ENCODE data around the gene ZNF385D. TPM values are rescaled to one million over a fixed set of nuclear protein-coding genes. Genes with fewer than 3 reads are reported as not detected.

ZNF385D gene
- total RNA-seq, 1 donor from 2014 or later, result under 0.01 TPM

DNA sequence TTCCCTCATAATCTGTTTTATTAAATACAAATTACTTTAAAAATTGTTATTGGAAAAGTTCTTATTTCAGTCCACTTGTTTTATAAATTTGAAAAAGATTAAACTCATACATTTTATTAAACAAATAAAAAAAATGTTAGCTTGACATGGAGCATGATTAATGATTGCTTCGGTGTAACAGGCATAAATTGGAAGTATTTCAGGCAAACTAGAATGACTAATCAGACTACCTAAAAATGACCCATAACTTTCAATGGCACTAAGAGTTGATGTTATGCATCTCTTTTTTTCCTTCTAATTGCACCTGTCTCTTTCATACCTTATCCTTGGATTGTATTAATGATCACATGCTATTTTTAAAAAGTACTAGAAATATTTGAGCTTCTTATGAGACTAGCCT, 343.3 kb downstream of the ZNF385D start:
- no peaks in the 10 kb centered on the region for H3K36me3 ChIP-seq (ENCODE audit: control insufficient read depth, insufficient read depth, low read length)
- H3K27me3 ChIP-seq (ENCODE audit: control insufficient read depth, insufficient read depth, low read length), result no peaks in the 10 kb centered on the region
- FAIRE-seq, result no peak
- peak; percentile 54 for DNase-seq (ENCODE audit: low read depth)
- no peak overlapping the region for H3K4me3 ChIP-seq (ENCODE audit: low read depth, low read length)
- TF ChIP-seq, protein P1, sequence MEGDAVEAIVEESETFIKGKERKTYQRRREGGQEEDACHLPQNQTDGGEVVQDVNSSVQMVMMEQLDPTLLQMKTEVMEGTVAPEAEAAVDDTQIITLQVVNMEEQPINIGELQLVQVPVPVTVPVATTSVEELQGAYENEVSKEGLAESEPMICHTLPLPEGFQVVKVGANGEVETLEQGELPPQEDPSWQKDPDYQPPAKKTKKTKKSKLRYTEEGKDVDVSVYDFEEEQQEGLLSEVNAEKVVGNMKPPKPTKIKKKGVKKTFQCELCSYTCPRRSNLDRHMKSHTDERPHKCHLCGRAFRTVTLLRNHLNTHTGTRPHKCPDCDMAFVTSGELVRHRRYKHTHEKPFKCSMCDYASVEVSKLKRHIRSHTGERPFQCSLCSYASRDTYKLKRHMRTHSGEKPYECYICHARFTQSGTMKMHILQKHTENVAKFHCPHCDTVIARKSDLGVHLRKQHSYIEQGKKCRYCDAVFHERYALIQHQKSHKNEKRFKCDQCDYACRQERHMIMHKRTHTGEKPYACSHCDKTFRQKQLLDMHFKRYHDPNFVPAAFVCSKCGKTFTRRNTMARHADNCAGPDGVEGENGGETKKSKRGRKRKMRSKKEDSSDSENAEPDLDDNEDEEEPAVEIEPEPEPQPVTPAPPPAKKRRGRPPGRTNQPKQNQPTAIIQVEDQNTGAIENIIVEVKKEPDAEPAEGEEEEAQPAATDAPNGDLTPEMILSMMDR (IDR thresholded peaks at IDR 0.05; ENCODE audit: insufficient read depth, low read length, severe bottlenecking), result no peak

GRCh38 chr3:21405671-21406667, 345.0 kb downstream of the ZNF385D start:
- H3K27me3 ChIP-seq (ENCODE audit: control insufficient read depth, insufficient read depth, low read length), result no peaks in the 10 kb centered on the region
- H3K4me3 ChIP-seq (ENCODE audit: low read depth, low read length), result no peak overlapping the region
- DNase-seq (ENCODE audit: low read depth) (no peak), FAIRE-seq (no peak)
- TF ChIP-seq, protein P1 (IDR thresholded peaks at IDR 0.05; ENCODE audit: insufficient read depth, low read length, severe bottlenecking), result no peak
- H3K36me3 ChIP-seq (ENCODE audit: control insufficient read depth, insufficient read depth, low read length), result no peaks in the 10 kb centered on the region

GRCh38 chr3:21398461-21398860, 352.5 kb downstream of the ZNF385D start:
- Histone ChIP-seq H3K4me3 (ENCODE audit: low read depth, low read length) (no peak overlapping the region), H3K36me3 (ENCODE audit: control insufficient read depth, insufficient read depth, low read length) (no peaks in the 10 kb centered on the region), H3K27me3 (ENCODE audit: control insufficient read depth, insufficient read depth, low read length) (no peaks in the 10 kb centered on the region)
- DNase-seq (ENCODE audit: low read depth) (no peak), FAIRE-seq (no peak)
- TF ChIP-seq, protein P1 (IDR thresholded peaks at IDR 0.05; ENCODE audit: insufficient read depth, low read length, severe bottlenecking), result no peak

GRCh38 chr3:21393683-21394311, 357.2 kb downstream of the ZNF385D start:
- no peak for DNase-seq (ENCODE audit: low read depth)
- H3K27me3 ChIP-seq (ENCODE audit: control insufficient read depth, insufficient read depth, low read length), result no peaks in the 10 kb centered on the region
- FAIRE-seq, result no peak
- H3K4me3 ChIP-seq (ENCODE audit: low read depth, low read length), result no peak overlapping the region
- no peaks in the 10 kb centered on the region for H3K36me3 ChIP-seq (ENCODE audit: control insufficient read depth, insufficient read depth, low read length)
- TF ChIP-seq, protein P1 (IDR thresholded peaks at IDR 0.05; ENCODE audit: insufficient read depth, low read length, severe bottlenecking), result no peak

DNA sequence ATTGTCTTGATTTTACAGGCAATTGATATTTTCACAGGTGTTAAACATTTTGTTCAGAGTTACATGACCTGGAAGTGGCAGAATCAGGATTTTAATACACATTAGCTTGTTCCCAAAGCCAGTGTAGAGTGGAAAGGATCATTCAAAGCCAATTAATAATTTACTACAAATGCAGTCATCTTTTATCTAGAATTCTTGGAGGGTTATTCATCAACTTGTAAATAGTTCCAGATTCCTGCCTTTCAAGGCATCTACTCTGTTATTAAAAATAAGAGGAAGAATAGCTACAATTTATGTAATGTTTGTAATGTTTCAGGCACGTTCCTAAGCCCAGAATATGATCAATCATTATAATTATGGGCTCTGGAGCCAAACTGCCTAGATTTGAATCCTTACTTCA, 358.5 kb downstream of the ZNF385D start:
- no peak for DNase-seq (ENCODE audit: low read depth)
- TF ChIP-seq, protein P1 (IDR thresholded peaks at IDR 0.05; ENCODE audit: insufficient read depth, low read length, severe bottlenecking), result no peak
- Histone ChIP-seq H3K4me3 (ENCODE audit: low read depth, low read length) (no peak overlapping the region), H3K36me3 (ENCODE audit: control insufficient read depth, insufficient read depth, low read length) (no peaks in the 10 kb centered on the region), H3K27me3 (ENCODE audit: control insufficient read depth, insufficient read depth, low read length) (no peaks in the 10 kb centered on the region)
- no peak for FAIRE-seq

Data from bronchial epithelial cell (primary cell).